ENCODE data around the gene CYSRT1.

CYSRT1 gene

GRCh38 chr9:137227054-137227852 is 2.3 kb downstream of the CYSRT1 start, which contains the start of gene RNF224:
Gene RNF224, plus strand, starts transcription at chr9:137227502. Its CDS starts 834 bp downstream, at chr9:137228336.
- peak; percentile 60 for DNase-seq

GRCh38 chr9:137227853-137228505 is 3.0 kb downstream of the CYSRT1 start:
- no peak for DNase-seq

GRCh38 chr9:137228506-137228967 is 3.6 kb downstream of the CYSRT1 start:
- no peak for DNase-seq

GRCh38 chr9:137228968-137229896 is 4.3 kb downstream of the CYSRT1 start:
- DNase-seq = no peak

- DNase-seq = no peak
These were observed 5.1 kb downstream of the CYSRT1 start for GRCh38 chr9:137229903-137230704.

- DNase-seq = no peak
These were observed 5.9 kb downstream of the CYSRT1 start, which contains the start of gene SLC34A3 for GRCh38 chr9:137230705-137231371. Gene SLC34A3, plus strand, starts transcription at chr9:137230901. Its CDS starts 802 bp downstream, at chr9:137231703.

- DNase-seq = no peak
These were observed 6.5 kb downstream of the CYSRT1 start for GRCh38 chr9:137231372-137232039.

- no peak for DNase-seq
These were observed 7.1 kb downstream of the CYSRT1 start for GRCh38 chr9:137232101-137232500.

GRCh38 chr9:137232510-137232909 is 7.5 kb downstream of the CYSRT1 start:
- DNase-seq = no peak

- DNase-seq = no peak
These were observed 8.4 kb downstream of the CYSRT1 start for GRCh38 chr9:137233143-137233980.

- DNase-seq = no peak
These were observed 9.2 kb downstream of the CYSRT1 start for GRCh38 chr9:137234055-137234697.

- no peak for DNase-seq
These were observed 9.9 kb downstream of the CYSRT1 start for GRCh38 chr9:137234758-137235423.

- DNase-seq = no peak
These were observed 10.7 kb downstream of the CYSRT1 start for GRCh38 chr9:137235424-137236237.

- peak; percentile 71 for DNase-seq
These were observed 11.4 kb downstream of the CYSRT1 start for GRCh38 chr9:137236238-137236935.

GRCh38 chr9:137236936-137237421 is 12.0 kb downstream of the CYSRT1 start:
- DNase-seq = no peak
